Stimulated activated CD8-positive, alpha-beta memory T cell treated with anti-CD3 and anti-CD28 coated beads, Interleukin-15, amount 100 ng/mL, for 48 hours (primary cell): ENCODE data around the gene VEGFB.

Experiments used
- DNase-seq, 2 donors: peaks; one replicate each; pipeline ENCODE4 v3.0.0-alpha.2; 2020; ENCODE audit warnings: low read depth in 2 of 2

VEGFB gene

DNA sequence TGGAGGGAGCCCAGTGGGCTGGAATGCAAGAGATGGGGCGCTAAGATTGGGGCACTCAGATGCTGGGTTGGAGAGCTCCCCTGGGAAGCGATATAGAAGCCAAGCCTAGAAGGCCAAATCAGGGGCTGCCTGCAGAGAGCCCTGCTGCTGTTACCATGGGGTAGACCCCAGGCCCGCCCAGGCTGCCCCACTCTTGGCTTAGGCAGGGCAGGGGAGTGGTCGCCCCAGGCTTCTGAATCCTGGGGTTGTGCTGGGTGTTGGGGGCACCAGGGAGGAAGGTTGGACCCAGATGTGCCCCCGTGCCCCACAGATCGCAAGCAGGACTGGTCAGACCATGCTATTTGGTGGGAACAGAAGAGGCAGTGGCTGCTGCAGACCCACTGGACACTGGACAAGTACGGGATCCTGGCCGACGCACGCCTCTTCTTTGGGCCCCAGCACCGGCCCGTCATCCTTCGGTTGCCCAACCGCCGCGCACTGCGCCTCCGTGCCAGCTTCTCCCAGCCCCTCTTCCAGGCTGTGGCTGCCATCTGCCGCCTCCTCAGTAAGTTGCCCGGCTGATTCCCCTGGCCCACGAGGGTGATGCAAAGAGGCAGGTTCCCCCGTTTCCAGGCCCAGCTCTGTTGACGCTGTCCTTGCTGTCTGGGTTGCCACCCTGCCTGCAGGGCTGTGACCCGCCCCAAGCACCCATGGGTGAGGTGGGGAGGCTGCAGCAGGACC lies 23.9 kb upstream of the VEGFB start:
- DNase-seq, result no peak

DNA sequence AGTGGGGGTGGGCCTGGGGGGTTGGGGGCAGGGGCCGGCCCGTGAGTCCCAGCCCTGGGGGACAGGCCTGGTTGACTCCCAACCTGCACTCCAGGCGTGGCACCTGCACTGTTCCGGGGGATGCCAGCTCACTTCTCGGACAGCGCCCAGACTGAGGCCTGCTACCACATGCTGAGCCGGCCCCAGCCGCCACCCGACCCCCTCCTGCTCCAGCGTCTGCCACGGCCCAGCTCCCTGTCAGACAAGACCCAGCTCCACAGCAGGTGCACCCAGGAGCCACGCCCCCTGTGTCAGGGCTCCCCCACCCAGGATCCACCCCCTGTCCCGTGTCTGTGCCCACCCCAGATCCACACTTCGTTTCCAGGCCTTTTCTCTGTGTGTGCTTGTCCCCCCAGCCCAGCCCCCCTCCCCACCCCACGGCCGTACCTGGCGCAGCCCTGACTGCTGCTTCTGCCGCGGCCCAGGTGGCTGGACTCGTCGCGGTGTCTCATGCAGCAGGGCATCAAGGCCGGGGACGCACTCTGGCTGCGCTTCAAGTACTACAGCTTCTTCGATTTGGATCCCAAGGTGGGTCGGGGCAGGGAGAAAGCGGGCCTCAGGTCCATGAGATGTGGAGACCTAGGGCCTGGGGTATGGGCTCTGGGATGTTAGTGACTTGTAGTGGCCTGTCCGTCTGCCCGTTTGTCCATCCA lies 23.1 kb upstream of the VEGFB start:
- no peak for DNase-seq

DNA sequence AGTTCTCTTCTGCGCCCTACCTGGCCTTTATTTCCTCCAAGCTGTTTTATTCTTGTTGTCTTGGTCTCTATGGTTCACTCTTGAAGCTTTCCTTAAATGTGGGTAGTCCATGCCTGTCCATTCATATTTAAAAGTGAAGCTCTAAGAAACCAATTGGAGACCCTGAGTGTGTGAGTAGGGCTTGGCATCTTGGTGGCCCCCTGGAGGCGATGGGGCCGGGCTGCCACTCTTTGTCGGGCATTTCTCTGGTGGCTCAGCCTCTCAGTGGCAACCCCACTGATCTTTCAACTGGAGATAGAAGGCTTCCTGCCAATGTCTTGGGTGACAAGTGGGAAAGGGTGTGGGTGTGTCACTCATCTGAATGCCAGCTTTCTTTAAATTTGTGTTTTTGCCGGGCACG lies 17.5 kb upstream of the VEGFB start:
- no peak for DNase-seq

DNA sequence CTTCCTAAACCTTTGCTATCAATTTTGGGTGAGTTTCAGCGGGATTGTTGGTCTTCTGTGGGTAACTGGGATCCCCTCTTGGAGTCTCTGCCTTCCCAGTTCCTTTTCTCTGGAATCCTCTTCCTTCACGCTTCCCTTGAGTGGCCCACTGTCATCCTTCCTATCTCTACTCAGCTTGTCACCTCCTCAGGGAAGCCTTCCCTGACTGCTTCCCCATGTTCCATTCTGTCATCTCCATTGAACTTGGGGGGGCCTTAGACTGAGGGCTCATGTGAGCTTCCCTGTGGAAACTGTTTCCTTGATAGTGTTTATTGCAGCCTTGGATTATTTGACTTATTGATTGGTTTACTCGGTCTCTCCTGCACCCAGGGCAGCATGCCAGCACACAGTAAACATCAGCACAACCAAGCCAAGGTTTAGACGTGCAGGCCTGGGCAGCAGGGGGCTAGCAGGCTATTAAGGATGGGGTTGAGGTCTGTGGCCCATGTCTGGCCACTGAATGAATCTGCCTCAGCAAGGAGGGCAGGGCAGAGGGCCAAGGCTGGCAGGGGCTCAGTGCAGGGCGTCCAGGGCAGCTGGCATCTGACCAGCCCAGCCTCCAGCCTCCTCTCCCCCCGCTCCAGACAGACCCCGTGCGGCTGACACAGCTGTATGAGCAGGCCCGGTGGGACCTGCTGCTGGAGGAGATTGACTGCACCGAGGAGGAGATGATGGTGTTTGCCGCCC lies 15.6 kb upstream of the VEGFB start:
- no peak for DNase-seq

DNA sequence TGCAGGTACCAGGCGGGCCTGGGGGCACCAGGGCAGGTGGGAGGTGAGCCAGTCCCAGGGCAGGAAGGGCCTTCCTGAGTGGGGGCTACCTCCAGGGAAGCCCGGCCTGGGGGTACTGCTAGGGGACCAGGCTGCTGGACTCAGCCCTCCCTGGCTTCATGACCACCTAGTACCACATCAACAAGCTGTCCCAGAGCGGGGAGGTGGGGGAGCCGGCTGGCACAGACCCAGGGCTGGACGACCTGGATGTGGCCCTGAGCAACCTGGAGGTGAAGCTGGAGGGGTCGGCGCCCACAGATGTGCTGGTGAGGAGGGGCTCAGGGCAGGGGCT lies 15.1 kb upstream of the VEGFB start:
- DNase-seq, result no peak

DNA sequence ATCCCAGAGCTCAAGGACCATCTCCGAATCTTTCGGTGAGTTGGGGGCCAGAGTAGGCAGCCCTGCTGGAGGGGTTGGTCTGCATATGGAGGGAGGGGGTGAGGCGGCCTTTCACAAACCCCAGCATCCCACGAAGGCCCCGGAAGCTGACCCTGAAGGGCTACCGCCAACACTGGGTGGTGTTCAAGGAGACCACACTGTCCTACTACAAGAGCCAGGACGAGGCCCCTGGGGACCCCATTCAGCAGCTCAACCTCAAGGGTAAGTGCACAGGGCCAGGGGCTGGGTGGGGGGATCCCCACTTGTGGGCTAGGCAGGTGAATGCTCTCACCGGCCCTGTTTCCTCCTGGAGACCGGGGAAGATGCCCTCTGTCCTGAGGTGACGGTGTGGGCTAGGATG lies 14.6 kb upstream of the VEGFB start:
- DNase-seq, result no peak

DNA sequence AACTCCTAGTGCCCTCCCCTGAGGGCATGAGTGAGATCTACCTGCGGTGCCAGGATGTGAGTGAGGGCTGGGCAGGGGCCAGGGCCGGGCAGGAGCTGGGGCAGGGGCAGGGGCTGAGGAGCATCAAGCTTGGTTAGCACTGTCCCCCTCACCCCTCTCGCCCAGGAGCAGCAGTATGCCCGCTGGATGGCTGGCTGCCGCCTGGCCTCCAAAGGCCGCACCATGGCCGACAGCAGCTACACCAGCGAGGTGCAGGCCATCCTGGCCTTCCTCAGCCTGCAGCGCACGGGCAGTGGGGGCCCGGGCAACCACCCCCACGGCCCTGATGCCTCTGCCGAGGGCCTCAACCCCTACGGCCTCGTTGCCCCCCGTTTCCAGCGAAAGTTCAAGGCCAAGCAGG lies 14.1 kb upstream of the VEGFB start:
- DNase-seq, result no peak

DNA sequence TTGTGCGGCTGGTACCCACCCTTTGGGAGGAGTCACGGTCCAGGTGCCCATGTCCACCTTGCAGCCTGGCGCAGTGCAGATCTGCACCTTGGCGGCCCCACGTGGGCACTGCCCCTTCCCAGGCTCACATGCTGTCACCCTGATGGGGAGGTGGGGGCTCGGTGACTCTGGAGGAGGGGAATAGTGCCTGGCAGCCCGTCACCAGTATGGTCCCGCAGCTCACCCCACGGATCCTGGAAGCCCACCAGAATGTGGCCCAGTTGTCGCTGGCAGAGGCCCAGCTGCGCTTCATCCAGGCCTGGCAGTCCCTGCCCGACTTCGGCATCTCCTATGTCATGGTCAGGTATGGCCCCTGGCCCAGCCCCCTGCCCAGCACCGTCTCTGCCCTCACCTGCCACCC lies 13.6 kb upstream of the VEGFB start:
- DNase-seq, result no peak

DNA sequence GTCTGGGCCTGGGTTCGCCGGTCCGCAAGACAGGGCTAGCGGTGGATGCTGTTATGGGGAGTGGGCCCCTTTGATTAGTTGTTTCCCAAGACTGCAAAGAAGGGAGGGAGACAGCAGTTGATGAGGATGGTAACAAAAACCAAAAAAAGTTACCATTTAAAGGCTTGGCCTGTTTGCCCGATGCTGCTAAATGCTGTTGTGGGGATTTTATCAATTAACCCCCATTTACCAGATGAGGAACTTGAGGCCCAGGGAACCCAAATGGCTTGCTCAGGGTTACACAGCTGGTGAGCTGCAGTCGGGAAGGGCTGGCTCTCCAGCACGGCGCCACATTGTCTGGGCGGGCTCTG lies 11.8 kb upstream of the VEGFB start:
- DNase-seq, result no peak

DNA sequence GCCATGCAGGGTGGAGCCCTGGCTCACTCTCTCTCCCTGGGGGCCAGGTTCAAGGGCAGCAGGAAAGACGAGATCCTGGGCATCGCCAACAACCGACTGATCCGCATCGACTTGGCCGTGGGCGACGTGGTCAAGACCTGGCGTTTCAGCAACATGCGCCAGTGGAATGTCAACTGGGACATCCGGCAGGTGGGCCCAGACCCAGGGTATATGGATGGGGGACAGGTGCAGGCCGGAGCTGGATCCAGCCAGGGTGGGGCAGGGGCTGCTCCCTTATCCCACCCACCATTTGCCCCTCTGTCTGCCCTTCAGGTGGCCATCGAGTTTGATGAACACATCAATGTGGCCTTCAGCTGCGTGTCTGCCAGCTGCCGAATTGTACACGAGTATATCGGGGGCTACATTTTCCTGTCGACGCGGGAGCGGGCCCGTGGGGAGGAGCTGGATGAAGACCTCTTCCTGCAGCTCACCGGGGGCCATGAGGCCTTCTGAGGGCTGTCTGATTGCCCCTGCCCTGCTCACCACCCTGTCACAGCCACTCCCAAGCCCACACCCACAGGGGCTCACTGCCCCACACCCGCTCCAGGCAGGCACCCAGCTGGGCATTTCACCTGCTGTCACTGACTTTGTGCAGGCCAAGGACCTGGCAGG lies 11.3 kb upstream of the VEGFB start:
- DNase-seq, result no peak

DNA sequence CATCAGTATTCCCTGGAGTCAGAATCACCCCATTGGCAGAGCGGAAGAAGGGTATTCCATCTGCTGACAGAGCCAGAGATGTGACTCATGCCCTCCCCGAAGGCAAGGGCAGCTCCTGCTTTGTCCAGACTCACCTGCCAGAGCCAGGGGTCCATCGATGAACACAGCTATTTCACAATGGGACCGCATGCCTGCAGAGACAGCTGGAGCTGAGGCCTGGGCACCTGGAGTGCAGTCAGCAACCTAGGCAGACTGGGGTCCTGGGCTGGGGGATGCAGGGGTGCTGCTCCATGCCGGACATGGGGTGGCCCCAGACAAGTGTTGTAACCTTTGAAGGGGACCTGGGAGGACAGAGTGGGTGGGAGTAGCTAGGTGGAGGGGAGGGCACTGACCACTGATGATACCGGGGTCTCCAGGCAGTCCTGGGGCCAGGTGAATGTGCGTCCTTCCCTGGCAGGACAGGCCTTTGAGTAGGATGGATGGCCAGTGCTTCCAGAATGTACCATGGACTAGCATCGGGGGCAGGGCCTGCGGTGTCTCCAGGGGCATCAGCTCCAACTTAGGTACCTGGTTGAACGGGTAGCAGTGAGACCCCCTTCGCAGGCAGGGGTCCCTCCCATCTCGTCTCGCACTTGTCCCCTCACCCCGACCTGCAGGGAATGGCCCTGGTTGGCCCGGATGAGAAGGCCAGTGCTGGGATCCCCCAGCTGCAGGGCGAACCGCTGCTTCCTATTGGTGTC lies 10.1 kb upstream of the VEGFB start:
- DNase-seq, result no peak

DNA sequence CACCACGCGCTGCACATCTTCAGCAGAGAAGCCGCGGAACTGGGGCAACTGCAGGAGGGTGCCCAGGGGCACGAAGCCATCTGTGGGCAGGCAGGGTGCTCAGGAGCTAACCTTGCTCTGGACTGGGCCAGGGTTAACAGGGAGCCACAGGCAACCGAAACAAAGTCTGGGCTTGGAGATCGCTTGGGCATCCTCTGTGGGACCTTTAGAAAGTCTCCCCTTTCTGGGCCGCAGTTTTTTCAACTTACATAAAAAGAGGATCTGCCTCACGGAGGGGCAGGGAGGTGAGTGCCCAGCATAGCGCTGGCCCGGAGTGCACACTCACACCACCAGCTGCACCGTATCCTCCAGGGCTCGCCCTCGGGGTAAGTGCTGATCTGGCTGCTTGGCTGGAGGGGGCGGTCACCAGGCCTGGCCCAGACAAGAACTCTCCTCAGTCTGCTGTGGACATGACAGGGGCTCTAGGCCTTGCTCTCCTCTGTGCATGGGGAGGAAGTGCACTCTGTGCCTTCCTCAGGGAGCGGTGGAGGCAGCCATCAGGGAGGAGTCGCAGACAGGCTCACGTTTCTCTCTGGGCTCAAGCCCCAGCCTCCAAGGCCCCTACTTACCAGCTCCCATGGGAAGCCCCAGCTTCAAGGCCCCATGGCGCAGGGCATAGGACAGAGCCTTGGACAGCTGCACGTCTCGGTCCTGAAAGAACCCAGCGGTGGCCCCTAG lies 9.3 kb upstream of the VEGFB start:
- DNase-seq, result no peak

DNA sequence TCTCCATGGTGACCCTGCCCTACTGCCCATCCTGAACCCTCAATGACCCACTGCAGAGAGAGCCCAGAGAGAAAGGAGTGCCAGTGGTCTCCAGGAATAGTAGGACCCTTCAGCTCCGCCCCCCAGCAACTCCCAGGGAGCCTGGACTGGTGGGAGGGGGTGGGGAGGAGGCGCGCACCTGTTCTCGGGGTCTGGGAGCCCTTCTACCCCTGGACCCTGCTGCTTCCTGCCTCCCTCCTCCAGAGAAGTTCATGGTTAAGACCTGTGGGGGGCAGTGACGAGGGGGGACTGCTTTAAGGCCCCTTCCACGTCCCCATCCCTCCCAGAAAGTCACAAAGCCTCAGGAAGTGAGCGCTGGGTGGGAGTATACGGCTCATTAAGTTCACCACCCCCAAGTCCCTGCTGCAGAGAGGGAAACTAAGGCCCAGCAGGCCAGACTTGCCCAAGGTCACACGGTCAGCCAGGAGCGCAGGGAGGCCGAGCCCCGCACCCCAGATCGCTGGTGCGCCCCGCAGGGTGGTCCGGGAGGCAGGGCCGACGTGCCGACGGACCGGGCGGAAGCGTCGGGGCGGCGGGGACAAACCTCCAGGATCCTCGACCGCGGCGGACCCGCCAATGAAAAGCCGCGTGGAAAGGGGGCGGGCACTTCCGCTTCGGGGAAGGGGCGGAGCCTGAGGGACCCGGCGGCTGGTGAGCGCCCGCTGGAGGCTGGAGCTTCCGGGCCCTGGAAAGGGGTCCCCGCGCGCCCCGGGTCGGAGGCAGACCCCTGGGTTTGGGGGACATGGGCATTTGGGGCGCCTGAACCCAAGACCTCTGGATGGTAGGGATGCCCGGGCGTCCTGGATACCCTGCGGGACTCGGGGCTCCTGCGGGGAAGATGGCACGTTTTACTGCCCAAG lies 8.5 kb upstream of the VEGFB start, which contains the start of the genes NUDT22 and TRPT1:
Gene NUDT22 (plus strand): TSS at position 667 of the 899 bp plus-strand sequence. CDS start 379 bp downstream, outside the sequence.
Gene TRPT1 (minus strand): TSS at position 579 of the 899 bp plus-strand sequence. CDS start 326 bp downstream, at position 253.
- DNase-seq, result peak; percentile 89 to 90

DNA sequence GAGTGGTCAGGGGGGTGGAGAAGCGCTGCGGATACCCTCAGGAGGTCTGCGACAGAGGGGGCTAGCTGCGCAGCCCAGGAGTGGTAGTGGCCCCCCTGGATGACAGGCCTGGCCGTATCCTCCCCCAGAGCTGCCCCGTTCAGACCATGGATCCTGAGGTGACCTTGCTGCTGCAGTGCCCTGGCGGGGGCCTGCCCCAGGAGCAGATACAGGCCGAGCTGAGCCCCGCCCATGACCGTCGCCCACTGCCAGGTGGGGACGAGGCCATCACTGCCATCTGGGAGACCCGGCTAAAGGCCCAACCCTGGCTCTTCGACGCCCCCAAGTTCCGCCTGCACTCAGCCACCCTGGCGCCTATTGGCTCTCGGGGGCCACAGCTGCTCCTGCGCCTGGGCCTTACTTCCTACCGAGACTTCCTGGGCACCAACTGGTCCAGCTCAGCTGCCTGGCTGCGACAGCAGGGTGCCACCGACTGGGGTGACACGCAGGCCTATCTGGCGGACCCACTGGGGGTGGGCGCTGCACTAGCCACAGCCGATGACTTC lies 7.8 kb upstream of the VEGFB start:
- peak in 1 of 2 donors; percentile 63 for DNase-seq

DNA sequence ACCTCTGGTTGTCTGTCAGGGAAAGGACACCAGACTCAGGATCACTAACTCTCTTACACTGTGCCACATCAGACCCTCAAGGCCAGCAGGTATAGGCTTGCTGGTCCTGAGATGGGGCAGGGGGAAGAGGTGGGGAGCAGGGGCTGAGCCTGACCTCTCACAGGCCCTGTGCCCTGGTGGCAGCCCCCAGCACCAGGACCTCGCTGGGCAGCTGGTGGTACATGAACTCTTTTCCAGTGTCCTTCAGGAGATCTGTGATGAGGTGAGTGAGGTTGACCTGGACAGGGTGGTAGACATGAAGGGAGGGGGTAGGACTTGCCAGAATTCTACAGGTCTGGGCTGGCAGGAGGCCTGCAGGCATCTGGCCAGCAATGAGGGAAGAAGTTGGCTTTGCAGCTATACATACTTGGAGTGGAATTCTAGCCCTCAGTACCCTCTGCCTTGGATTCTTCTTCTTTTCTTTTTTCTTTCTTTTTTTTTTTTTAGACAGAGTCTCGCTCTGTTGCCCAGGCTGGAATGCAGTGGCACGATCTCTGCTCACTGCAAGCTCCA lies 6.9 kb upstream of the VEGFB start:
- DNase-seq, result no peak

DNA sequence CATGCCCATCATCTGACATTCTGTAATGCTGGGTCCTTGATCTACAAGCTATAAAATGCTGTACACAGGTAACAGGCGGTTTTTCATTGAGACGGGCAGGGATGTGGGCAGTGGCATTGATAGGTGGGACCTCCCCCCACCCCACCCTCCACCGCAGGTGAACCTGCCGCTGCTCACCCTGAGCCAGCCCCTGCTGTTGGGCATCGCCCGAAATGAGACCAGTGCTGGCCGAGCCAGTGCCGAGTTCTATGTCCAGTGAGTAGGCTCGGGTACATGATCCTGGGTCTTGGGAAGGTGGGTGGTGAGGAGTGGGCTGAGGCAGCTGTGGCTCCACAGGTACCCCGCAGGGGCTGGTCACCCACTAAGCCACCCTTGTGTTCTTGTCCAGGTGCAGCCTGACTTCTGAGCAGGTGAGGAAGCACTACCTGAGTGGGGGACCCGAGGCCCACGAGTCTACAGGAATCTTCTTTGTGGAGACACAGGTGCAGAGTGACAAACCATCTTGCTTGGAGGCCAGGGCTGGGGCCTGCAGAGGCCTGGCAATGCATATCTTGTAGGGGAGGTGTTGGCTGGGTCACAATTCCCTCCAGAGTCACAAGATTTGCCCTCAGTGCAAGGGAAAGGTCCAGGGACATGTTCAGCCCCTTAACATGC lies 5.2 kb upstream of the VEGFB start:
- no peak for DNase-seq

DNA sequence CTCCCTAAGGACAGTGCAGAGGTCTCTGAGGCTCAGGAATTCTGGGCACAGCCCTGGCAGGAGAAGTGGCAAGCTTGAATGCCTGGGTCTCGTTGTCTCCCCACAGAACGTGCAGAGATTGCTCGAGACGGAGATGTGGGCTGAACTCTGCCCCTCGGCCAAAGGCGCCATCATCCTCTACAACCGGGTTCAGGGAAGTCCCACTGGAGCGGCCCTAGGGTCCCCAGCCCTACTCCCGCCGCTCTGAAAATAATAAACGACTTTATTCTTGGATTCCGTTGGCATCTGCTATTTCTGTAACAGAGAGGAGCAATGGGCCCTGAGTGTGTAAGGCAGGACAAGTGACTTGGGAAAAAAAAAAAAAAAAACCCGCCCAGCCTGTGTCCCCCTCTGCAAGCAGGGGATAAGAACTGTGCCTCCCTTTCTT lies 4.6 kb upstream of the VEGFB start:
- DNase-seq, result no peak

DNA sequence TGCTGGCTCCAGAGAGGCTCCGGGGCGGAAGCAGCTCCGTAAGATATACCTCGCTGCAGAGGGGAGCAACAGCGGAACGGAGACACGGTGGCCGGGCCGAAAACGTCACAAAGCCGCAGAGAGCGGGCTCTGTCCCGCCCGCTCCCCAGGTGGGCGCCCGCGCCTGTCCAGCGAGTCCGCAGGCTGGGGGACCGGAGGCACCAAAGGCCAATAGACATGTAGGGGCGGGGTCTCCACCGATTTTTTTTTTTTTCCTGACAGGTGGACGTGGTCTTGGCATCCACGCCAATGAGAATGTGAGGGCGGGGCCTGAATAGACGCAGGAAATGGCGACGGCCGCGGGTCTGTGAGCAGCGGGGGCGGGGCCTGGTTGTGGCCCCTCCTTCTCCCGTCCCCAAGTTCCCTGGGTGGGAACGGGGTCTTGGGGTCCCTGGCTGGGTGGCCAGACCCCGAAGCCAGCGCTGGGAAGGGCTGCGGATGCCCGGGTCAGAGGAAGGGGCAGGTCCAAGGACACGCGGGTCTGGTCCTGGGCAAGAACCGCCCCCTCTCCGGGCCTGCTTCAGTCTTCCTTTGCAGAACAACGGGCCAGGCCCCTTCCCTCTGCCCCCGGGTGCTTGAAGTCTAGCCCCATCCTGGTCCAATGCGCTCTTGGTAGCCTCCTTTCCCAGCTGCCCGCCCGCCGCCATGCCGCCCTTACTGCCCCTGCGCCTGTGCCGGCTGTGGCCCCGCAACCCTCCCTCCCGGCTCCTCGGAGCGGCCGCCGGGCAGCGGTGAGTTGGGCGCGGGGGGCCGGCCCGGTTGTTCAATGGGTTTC lies 4.0 kb upstream of the VEGFB start, which contains the start of gene DNAJC4:
Gene DNAJC4 (plus strand): TSS at position 378 of the 814 bp plus-strand sequence. CDS start 307 bp downstream, at position 685.
- DNase-seq, result peak; percentile 81 to 86
